Astrocyte of the hippocampus (primary cell): Measurements from ENCODE around the gene IPO4.

Experiments
- DNase-seq: peaks from one replicate; pipeline ENCODE4 v3.0.0; 2011; ENCODE audit warnings: low read depth, low spot score

IPO4 gene

GRCh38 chr14:24132061-24132685, 56.4 kb downstream of the IPO4 start:
- DNase-seq = no peak

- no peak for DNase-seq
Observed at GRCh38 chr14:24131549-24131966, 57.1 kb downstream of the IPO4 start.

- no peak for DNase-seq
Observed at GRCh38 chr14:24130717-24131548, 57.7 kb downstream of the IPO4 start.

GRCh38 chr14:24130380-24130716, 58.3 kb downstream of the IPO4 start, which contains the start of gene FITM1:
FITM1 (plus strand) TSS chr14:24130659; CDS start chr14:24131564, 905 bp downstream.
- DNase-seq = no peak
